ENCODE measurements around the gene PCDH9.

DNA sequence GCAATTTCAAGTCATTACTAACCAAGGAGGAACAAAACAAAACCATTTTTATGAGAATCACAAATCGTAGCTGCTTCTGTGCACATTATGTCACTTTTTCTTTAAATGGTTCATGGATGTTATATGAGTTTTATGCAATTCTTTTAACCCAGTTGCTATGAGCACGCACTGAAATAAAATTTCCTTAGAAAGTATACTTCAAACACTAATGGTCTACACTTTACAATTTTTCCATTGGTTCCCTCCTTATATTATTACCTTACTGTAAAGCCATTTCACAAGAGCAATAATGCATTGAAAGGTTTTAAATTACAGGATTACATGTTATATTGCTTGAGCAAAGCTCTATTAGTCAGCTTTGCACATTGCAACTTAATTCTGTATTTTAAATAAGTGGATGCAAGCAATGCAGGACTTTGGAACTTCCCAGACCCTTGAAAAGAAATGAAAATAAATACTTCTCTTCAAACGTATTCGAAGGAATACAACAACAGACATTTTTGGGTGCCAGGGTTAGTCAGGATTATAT is 318.7 kb downstream of the PCDH9 start:
- TF ChIP-seq EZH2 (IDR thresholded peaks at IDR 0.05; ENCODE audit: insufficient read depth, poor library complexity, severe bottlenecking): no peak
- TF ChIP-seq EZH2phosphoT487 (IDR thresholded peaks at IDR 0.05; ENCODE audit: insufficient read depth, low read depth): no peak
